SK-N-SH (cell line): ENCODE results near the gene ASXL3. TPM values are rescaled to one million over a fixed set of nuclear protein-coding genes. Genes with fewer than 3 reads are reported as not detected.

Experiments
- CTCF ChIA-PET: fragments of 300-600, 350-600 bp; formaldehyde crosslinking; extraction: SDS; loops from one replicate; lab custom pipeline; 2021; lab: Yijun Ruan, JAX
- POLR2A ChIA-PET: fragments of 350-600 bp; sonication (Branson Sonifier 250); formaldehyde crosslinking; extraction: SDS; loops from one replicate; lab custom pipeline; 2020; ENCODE audit warnings: antibody characterized with exemption, inconsistent platforms; lab: Yijun Ruan, JAX
- DNase-seq: peaks from one replicate; pipeline ENCODE4 v3.0.0; 2012
- H2AFZ ChIP-seq: fragments of 200-600 bp; sonication (generic); 2 replicates; pipeline ENCODE4 v1.8.1; 2016; ENCODE audit warnings: antibody characterized with exemption, mild to moderate bottlenecking, low read depth
- H3F3A ChIP-seq: fragments of 200-600 bp; sonication (generic); replicated peaks from 2 replicates; pipeline ENCODE3; 2016; ENCODE audit warnings: antibody characterized with exemption, mild to moderate bottlenecking; ENCODE audit not compliant: insufficient read depth
- H3K27ac ChIP-seq, 2 experiments: fragments of 200-500 bp in 1 of 2; fragments of 200-600 bp in 1 of 2; sonication (Bioruptor generic) in 1 of 2; sonication (generic), shearing (Covaris generic) in 1 of 2; 2 replicates each; pipeline versions ENCODE4 v1.5.1 to v1.6.1; 2014 to 2016; ENCODE audit warnings: low read depth in 2 of 2, inconsistent platforms in 1 of 2, low read length in 1 of 2, mild to moderate bottlenecking in 1 of 2, mixed read lengths in 1 of 2
- H3K27me3 ChIP-seq: fragments of 200-600 bp; sonication (generic), shearing (Covaris generic); 2 replicates; pipeline ENCODE4 v1.6.1; 2016; ENCODE audit warnings: mixed run types; ENCODE audit not compliant: insufficient read depth
- H3K36me3 ChIP-seq, 2 experiments: fragments of 200-500 bp in 1 of 2; fragments of 200-600 bp in 1 of 2; sonication (Bioruptor generic) in 1 of 2; sonication (generic) in 1 of 2; replicated peaks in 1 of 2; 2 replicates each; pipeline versions ENCODE3 to v1.5.1; 2014 to 2016; ENCODE audit warnings: low read length in 1 of 2, mild to moderate bottlenecking in 1 of 2; ENCODE audit not compliant: insufficient read depth in 2 of 2, control insufficient read depth in 1 of 2
- H3K4me1 ChIP-seq, 2 experiments: fragments of 200-500 bp in 1 of 2; fragments of 200-600 bp in 1 of 2; sonication (Bioruptor generic) in 1 of 2; sonication (generic), shearing (Covaris generic) in 1 of 2; 2 replicates each; pipeline versions ENCODE4 v1.5.1 to v1.6.1; 2014 to 2016; ENCODE audit warnings: low read depth in 1 of 2, low read length in 1 of 2, mixed run types in 1 of 2; ENCODE audit not compliant: insufficient read depth in 2 of 2, control insufficient read depth in 1 of 2
- H3K4me2 ChIP-seq: fragments of 200-600 bp; sonication (generic), shearing (Covaris generic); 2 replicates; pipeline ENCODE4 v1.6.1; 2017; ENCODE audit warnings: mixed run types
- H3K4me3 ChIP-seq, 2 experiments: fragments of 200-500 bp in 1 of 2; fragments of 200-600 bp in 1 of 2; sonication (Bioruptor generic) in 1 of 2; sonication (generic), shearing (Covaris generic) in 1 of 2; 2 replicates each; pipeline versions ENCODE4 v1.5.1 to v1.8.1; 2014 to 2016; ENCODE audit warnings: low read depth in 2 of 2, inconsistent platforms in 1 of 2, low read length in 1 of 2, mild to moderate bottlenecking in 1 of 2, mixed read lengths in 1 of 2, moderate library complexity in 1 of 2
- H3K79me2 ChIP-seq: fragments of 200-600 bp; sonication (generic); 2 replicates; pipeline ENCODE4 v1.8.1; 2017; ENCODE audit warnings: mild to moderate bottlenecking; ENCODE audit not compliant: insufficient read depth
- H3K9ac ChIP-seq: fragments of 200-600 bp; sonication (generic); 2 replicates; pipeline ENCODE4 v1.6.1; 2017; ENCODE audit warnings: mixed run types
- H3K9me2 ChIP-seq: fragments of 200-600 bp; sonication (generic); 2 replicates; pipeline ENCODE4 v1.6.1; 2017; ENCODE audit warnings: mixed run types
- H3K9me3 ChIP-seq: fragments of 200-600 bp; sonication (generic); 2 replicates; pipeline ENCODE4 v1.6.1; 2017; ENCODE audit warnings: mixed run types, mild to moderate bottlenecking, moderate library complexity
- H4K20me1 ChIP-seq: fragments of 200-600 bp; sonication (generic); 2 replicates; pipeline ENCODE4 v1.6.1; 2017; ENCODE audit warnings: mild to moderate bottlenecking, mixed run types; ENCODE audit not compliant: insufficient read depth
- EP300 ChIP-seq, 2 experiments: IDR thresholded peaks; 2 replicates each; pipeline versions ENCODE4 v1.4.0 to v1.6.1; 2012; ENCODE audit warnings: borderline replicate concordance in 1 of 2, low read depth in 1 of 2, low read length in 1 of 2
- FOXM1 ChIP-seq: IDR thresholded peaks from 2 replicates; pipeline ENCODE4 v1.4.0; 2012; ENCODE audit warnings: low read depth, mild to moderate bottlenecking
- GATA2 ChIP-seq: sonication (generic); formaldehyde crosslinking; IDR thresholded peaks from 2 replicates; pipeline ENCODE4 v1.5.0; 2020; ENCODE audit warnings: mild to moderate bottlenecking, missing genetic modification reagents
- JUND ChIP-seq: IDR thresholded peaks from 2 replicates; pipeline ENCODE4 v1.4.0; 2012
- POLR2AphosphoS5 ChIP-seq: IDR thresholded peaks from 2 replicates; pipeline ENCODE4 v1.6.1; 2012; ENCODE audit warnings: low read depth, low read length
- RAD21 ChIP-seq: IDR thresholded peaks from 2 replicates; pipeline ENCODE4 v1.6.1; 2012; ENCODE audit warnings: mild to moderate bottlenecking, low read length
- RCOR1 ChIP-seq: fragments of 150-350 bp; IDR thresholded peaks from 2 replicates; pipeline ENCODE4 v1.6.1; 2017; ENCODE audit warnings: antibody characterized with exemption, low read length
- REST ChIP-seq: IDR thresholded peaks from 2 replicates; pipeline ENCODE4 v1.6.1; 2012; ENCODE audit warnings: mild to moderate bottlenecking, low read depth, low read length, moderate library complexity
- TAF1 ChIP-seq: IDR thresholded peaks from 2 replicates; pipeline ENCODE4 v1.6.1; 2012; ENCODE audit warnings: low read depth, mild to moderate bottlenecking, low read length, moderate library complexity, borderline replicate concordance
- ZBTB33 ChIP-seq: IDR thresholded peaks from 2 replicates; pipeline ENCODE4 v1.4.0; 2012; ENCODE audit warnings: low read depth, borderline replicate concordance
- WGBS: methylation state at CpG from one replicate; pipeline ENCODE4 v1.1.6; 2017; ENCODE audit warnings: low lambda C conversion rate; 5-methylcytosine and 5-hydroxymethylcytosine counted together
- polyA plus RNA-seq, 3 experiments: library from polyadenylated mRNA; depleted of rRNA; stranded (reverse); fragments of >200 nt; gene quantifications; 2 replicates each; pipeline ENCODE4 v1.2.3, GENCODE V29; 2012

ASXL3 gene
- polyA plus RNA-seq, 1 of the 3 experiments (the other 2 are of a cell fraction) = not detected

GRCh38 chr18:33696332-33697162 is 118.5 kb downstream of the ASXL3 start:
- peak; percentile 5 for DNase-seq
- Histone ChIP-seq H3K9me2 (no peaks in the 10 kb centered on the region), H3K9ac (no peak overlapping the region), H3K4me3 (no peak overlapping the region), H3K27ac (no peak overlapping the region), H3K4me2 (no peak overlapping the region), H3F3A (no peaks in the 10 kb centered on the region), H3K4me1 (peaks cover 0 to 4% of the 10 kb centered on the region in 2 experiments; a peak in 2 of 4 replicates), H3K9me3 (no peaks in the 10 kb centered on the region), H3K27me3 (no peaks in the 10 kb centered on the region), H3K36me3 (no peaks in the 10 kb centered on the region), H3K79me2 (no peaks in the 10 kb centered on the region), H4K20me1 (no peaks in the 10 kb centered on the region), H2AFZ (no peak overlapping the region)
- ChIA-PET CTCF (interaction anchor here (1.0 to 1.1 kb wide), 2 partner anchors 12 to 983 kb away, joined by 3 read pairs; no protein-coding TSS in a partner anchor), POLR2A (no interaction called here)
- TF ChIP-seq RCOR1 (peak; percentile 56; the same call in 1 of the 2 replicates), GATA2 (CRISPR knock-in tag) (no peak; the same call in 1 of the 2 replicates), REST (no peak), FOXM1 (no peak), RAD21 (no peak), JUND (no peak), POLR2AphosphoS5 (no peak), TAF1 (no peak), EP300 (IDR thresholded peaks at IDR 0.05; ENCODE audit: borderline replicate concordance in 1 of 2, low read depth in 1 of 2, low read length in 1 of 2) (peak in 1 of 2 experiments; percentile 28; a peak in 1 of 4 replicates)
- WGBS = 12% methylated on average over 3 of the region's 3 CpGs

- no peak for TF ChIP-seq ZBTB33
These were observed 119.5 kb downstream of the ASXL3 start for GRCh38 chr18:33697498-33697897.

More at GRCh38 chr18:33697498-33697897, 119.5 kb downstream of the ASXL3 start:
- POLR2A ChIA-PET = no interaction called here
- Histone ChIP-seq H3K4me1 (peaks cover 0 to 6% of the 10 kb centered on the region in 2 experiments; a peak in 2 of 4 replicates), H3K27ac (no peak overlapping the region), H3K4me3 (no peak overlapping the region), H3K4me2 (no peak overlapping the region), H4K20me1 (no peaks in the 10 kb centered on the region), H3K9me3 (no peaks in the 10 kb centered on the region), H3K9me2 (no peaks in the 10 kb centered on the region), H3K27me3 (no peaks in the 10 kb centered on the region), H2AFZ (no peak overlapping the region), H3K9ac (no peak overlapping the region), H3F3A (no peaks in the 10 kb centered on the region), H3K79me2 (no peaks in the 10 kb centered on the region), H3K36me3 (no peaks in the 10 kb centered on the region)
- 15% methylated on average over 2 of the region's 2 CpGs for WGBS
- CTCF ChIA-PET = interaction anchor here (1.0 kb wide), 1 partner anchor 465 kb away, joined by 3 read pairs; no protein-coding TSS in a partner anchor
- no peak for DNase-seq
